ENCODE data around the gene TESMIN.

The TESMIN gene

DNA sequence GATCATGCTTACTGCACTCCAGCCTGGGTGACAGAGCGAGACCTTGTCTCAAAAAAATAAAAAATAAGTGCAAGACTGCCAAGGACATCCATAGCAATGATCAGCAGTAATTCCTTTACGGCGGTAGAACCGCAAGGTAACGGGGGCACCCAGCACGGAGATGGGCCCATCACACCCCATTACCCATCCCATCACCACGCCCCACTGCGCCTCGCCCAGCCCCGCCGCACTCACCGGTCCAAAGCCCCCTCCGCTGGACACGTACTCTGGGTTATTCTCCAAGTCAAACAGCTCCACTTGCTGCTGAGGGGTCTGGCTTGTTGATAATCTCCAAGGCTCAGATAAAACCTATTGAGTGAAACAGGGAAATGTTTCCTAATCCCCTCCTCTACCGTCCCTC is 8.7 kb upstream of the TESMIN start:
- Mint-ChIP-seq H3K36me3 (ENCODE audit: low read depth) (no peaks in the 10 kb centered on the region), H3K9me3 (no peaks in the 10 kb centered on the region), H3K4me3 (no peak overlapping the region), H3K4me1 (peaks cover 31% of the 10 kb centered on the region), H3K27me3 (ENCODE audit: low read depth, poor library complexity) (peaks cover 10% of the 10 kb centered on the region), H3K27ac (peak overlapping the region; percentile 57)
- DNase-seq: no peak
- TF ChIP-seq, protein P1, sequence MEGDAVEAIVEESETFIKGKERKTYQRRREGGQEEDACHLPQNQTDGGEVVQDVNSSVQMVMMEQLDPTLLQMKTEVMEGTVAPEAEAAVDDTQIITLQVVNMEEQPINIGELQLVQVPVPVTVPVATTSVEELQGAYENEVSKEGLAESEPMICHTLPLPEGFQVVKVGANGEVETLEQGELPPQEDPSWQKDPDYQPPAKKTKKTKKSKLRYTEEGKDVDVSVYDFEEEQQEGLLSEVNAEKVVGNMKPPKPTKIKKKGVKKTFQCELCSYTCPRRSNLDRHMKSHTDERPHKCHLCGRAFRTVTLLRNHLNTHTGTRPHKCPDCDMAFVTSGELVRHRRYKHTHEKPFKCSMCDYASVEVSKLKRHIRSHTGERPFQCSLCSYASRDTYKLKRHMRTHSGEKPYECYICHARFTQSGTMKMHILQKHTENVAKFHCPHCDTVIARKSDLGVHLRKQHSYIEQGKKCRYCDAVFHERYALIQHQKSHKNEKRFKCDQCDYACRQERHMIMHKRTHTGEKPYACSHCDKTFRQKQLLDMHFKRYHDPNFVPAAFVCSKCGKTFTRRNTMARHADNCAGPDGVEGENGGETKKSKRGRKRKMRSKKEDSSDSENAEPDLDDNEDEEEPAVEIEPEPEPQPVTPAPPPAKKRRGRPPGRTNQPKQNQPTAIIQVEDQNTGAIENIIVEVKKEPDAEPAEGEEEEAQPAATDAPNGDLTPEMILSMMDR (IDR thresholded peaks at IDR 0.05): no peak

DNA sequence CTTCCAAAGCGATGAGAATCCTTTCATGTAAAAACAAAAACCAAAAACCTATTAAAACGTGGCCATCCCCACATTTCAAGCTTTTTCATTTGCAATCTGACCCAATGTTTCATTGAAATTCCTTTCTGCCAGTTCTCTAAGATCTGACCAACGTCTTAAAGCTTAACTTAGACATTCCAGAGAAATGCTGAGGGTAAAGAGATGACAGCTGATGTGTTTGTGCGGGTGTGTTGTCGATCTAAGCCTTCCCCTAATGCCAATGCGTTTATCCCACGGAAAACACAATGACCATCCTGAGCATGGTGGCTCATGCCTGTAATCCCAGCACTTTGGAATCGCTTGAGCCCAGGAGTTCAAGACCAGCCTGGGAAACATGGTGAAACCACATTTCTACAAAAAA is 6.4 kb upstream of the TESMIN start:
- DNase-seq: no peak
- TF ChIP-seq, protein P1 (IDR thresholded peaks at IDR 0.05): no peak
- peaks cover 13% of the 10 kb centered on the region for H3K4me1 Mint-ChIP-seq
- H3K36me3 Mint-ChIP-seq (ENCODE audit: low read depth): no peaks in the 10 kb centered on the region
- no peak overlapping the region for H3K27ac Mint-ChIP-seq
- no peaks in the 10 kb centered on the region for H3K9me3 Mint-ChIP-seq
- peaks cover 10% of the 10 kb centered on the region for H3K27me3 Mint-ChIP-seq (ENCODE audit: low read depth, poor library complexity)
- H3K4me3 Mint-ChIP-seq: no peak overlapping the region

DNA sequence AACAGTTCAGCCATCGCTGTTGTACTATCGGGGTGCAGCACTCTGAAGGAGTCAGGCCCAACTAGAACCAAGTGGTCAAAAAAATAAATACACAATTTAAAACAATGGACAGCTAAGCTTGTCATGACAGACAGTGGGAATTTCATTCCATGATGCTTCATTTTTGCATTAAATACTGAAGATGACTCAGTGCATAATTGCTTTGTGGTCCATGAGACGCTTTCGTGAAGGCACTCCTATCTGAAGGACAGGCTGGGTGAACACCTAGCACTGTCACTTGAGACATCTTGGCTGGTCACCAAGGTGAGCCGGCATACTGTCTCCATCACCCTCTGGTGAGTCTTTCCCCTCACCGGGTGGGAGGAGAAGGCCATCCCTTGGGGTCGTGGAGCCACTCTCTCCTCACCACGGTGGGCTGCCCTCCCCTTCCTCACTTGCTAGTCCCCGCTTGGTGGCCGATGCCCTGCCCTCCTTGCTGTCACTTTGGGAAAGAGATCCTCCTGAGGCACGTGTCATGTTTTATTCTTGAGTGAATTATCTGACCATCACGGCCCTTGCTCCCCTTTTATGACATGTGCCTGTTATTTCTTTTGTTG is 4.9 kb upstream of the TESMIN start:
- H3K27ac Mint-ChIP-seq: no peak overlapping the region
- H3K9me3 Mint-ChIP-seq: no peaks in the 10 kb centered on the region
- peaks cover 22% of the 10 kb centered on the region for H3K27me3 Mint-ChIP-seq (ENCODE audit: low read depth, poor library complexity)
- no peak for DNase-seq
- no peak overlapping the region for H3K4me3 Mint-ChIP-seq
- TF ChIP-seq, protein P1 (IDR thresholded peaks at IDR 0.05): no peak
- no peaks in the 10 kb centered on the region for H3K36me3 Mint-ChIP-seq (ENCODE audit: low read depth)
- peaks cover 13% of the 10 kb centered on the region for H3K4me1 Mint-ChIP-seq

DNA sequence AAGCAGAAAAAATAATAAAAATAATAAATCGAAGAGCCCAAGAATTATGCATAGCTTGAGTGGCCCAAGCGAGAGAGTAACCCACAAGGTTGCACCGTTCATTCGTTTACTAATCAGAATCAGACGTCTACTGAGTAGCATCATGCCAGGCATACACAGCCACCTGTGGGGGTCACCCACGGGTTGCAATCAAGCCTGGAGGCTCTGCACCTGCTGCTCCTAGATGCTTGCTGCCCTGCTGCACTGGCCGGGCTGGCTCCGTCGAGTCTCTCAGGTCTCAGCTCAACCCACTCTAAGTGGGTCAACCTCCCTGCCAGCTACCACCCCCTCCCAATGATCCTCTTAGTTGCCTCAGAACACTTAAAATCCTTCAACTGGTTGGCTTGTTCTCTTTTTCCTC is 2.0 kb upstream of the TESMIN start:
- no peak for DNase-seq
- Mint-ChIP-seq H3K9me3 (no peaks in the 10 kb centered on the region), H3K4me1 (peaks cover 27% of the 10 kb centered on the region), H3K36me3 (ENCODE audit: low read depth) (no peaks in the 10 kb centered on the region), H3K27me3 (ENCODE audit: low read depth, poor library complexity) (peaks cover 41% of the 10 kb centered on the region), H3K4me3 (no peak overlapping the region), H3K27ac (no peak overlapping the region)
- TF ChIP-seq, protein P1 (IDR thresholded peaks at IDR 0.05): no peak

DNA sequence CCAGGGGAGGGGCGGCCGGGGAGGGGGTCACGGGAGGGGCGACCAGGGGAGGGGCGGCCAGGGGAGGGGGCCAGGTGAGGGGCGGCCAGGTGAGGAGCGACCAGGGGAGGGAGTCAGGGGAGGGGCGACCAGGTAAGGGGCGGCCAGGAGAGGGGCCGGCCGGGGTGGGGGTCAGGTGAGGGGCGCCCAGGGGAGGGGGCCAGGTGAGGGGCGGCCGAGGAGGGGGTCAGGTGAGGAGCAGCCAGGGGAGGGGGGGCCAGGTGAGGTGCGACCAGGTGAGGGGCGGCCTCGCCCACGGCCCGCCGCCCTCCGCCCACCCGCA is 355 bp downstream of the TESMIN start:
- Mint-ChIP-seq H3K4me3 (no peak overlapping the region), H3K4me1 (peaks cover 19% of the 10 kb centered on the region), H3K27me3 (ENCODE audit: low read depth, poor library complexity) (peaks cover 39% of the 10 kb centered on the region), H3K9me3 (no peaks in the 10 kb centered on the region), H3K27ac (no peak overlapping the region), H3K36me3 (ENCODE audit: low read depth) (peaks cover 5% of the 10 kb centered on the region)
- TF ChIP-seq, protein P1 (IDR thresholded peaks at IDR 0.05): no peak
- no peak for DNase-seq

DNA sequence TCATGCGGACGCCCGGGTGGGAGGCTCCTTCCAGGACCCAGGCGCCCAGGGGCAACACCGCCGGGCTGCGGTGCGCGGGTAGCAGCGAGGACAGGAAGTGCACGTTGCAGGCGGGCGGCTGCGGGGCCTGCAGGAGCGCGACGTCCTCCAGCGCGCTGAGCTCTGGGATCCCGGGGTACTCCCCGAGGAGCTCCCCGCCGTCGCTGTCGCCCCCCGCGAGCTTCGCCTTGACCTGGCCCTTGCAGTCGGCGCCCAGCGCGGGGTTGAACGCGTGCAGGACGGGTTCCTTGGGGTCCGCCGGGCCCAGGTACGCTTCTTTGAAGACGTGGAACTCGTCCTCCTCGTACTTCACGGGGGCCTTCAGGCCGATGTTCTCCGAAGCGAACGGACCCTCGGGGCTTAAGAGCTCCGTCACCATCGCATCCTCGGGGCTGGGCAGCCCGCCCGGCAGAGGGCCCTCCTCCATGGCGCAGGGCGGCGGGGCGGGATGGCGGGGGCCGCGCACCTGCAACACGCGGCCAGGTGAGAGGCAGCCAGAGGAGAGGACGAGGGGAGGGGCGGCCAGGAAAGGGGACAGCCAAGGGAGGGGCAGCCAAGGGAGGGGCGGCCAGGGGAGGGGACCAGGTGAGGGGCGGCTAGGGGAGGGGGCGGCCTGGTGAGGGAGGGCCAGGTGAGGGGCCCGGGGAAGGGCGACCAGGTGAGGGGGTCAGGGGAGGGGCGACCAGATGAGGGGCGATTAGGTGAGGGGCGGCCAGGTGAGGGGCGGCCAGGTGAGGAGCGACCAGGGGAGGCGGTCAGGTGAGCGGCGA is 921 bp downstream of the TESMIN start:
- peak; percentile 38 for DNase-seq

More for the DNA sequence above, 921 bp downstream of the TESMIN start:
- Mint-ChIP-seq H3K9me3 (no peaks in the 10 kb centered on the region), H3K27ac (no peak overlapping the region), H3K27me3 (ENCODE audit: low read depth, poor library complexity) (peaks cover 41% of the 10 kb centered on the region), H3K36me3 (ENCODE audit: low read depth) (peaks cover 5% of the 10 kb centered on the region), H3K4me1 (peaks cover 19% of the 10 kb centered on the region), H3K4me3 (peak overlapping the region; percentile 73)
- TF ChIP-seq, protein P1 (IDR thresholded peaks at IDR 0.05): no peak

All from nephron progenitor cell (in vitro differentiated cells).